Measurements from ENCODE around the gene TIFAB.

DNA sequence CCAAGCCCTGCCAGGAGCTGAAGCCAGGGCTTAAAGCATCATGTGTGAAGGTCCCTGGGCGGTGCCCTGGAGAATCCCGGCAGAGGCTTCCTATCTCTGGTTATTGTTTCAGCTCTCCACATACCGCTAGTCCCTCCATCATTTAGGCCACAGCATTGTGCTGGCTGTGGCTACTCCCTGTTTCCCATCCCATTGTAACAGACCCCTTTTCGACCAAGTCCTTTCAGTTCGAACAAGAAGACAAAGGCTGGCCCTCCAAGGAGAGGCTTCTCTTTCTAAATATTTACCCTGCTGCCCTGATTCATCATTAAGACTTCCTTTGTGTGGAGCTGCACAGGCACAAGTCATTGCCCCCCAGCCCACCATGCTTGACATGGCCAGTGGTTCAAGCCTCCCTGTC lies 42.0 kb upstream of the TIFAB start:
- TF ChIP-seq TAF1 (IDR thresholded peaks at IDR 0.05; ENCODE audit: borderline replicate concordance, low read depth, low read length) (no peak), POLR2A (IDR thresholded peaks at IDR 0.05; ENCODE audit: low read depth, low read length) (no peak), POLR2AphosphoS5 (IDR thresholded peaks at IDR 0.05; ENCODE audit: low read depth, low read length) (no peak)

Measured in GM12892 (cell line).